HepG2 (cell line): ENCODE measurements around the gene TUBG1. TPM values are rescaled to one million over a fixed set of nuclear protein-coding genes. Genes with fewer than 3 reads are reported as not detected.

Experiments
- CREBL2 ChIP-seq: sonication (generic); formaldehyde crosslinking; IDR thresholded peaks from 2 replicates; pipeline ENCODE4 v1.8.1; 2023; ENCODE audit warnings: missing genetic modification reagents, mild to moderate bottlenecking, borderline replicate concordance
- FOXJ3 ChIP-seq: sonication (generic); formaldehyde crosslinking; IDR thresholded peaks from 2 replicates; pipeline ENCODE4 v1.4.0; 2020; ENCODE audit warnings: missing genetic modification reagents, mild to moderate bottlenecking, borderline replicate concordance
- GATAD2A ChIP-seq: IDR thresholded peaks from 2 replicates; pipeline ENCODE4 v1.6.1; 2016
- HMGXB3 ChIP-seq: sonication (generic); formaldehyde crosslinking; IDR thresholded peaks from 2 replicates; pipeline ENCODE4 v1.4.0; 2020; ENCODE audit warnings: missing genetic modification reagents, borderline replicate concordance
- IRF2 ChIP-seq: IDR thresholded peaks from 2 replicates; pipeline ENCODE4 v1.6.1; 2018; ENCODE audit warnings: missing genetic modification reagents, missing compliant biosample characterization
- MXD4 ChIP-seq: IDR thresholded peaks from 2 replicates; pipeline ENCODE4 v1.6.1; 2016; ENCODE audit warnings: mild to moderate bottlenecking, missing biosample characterization, missing genetic modification reagents
- SALL1 ChIP-seq: sonication (generic); formaldehyde crosslinking; IDR thresholded peaks from 2 replicates; pipeline ENCODE4 v1.8.0; 2022; ENCODE audit warnings: mild to moderate bottlenecking, missing genetic modification reagents
- SMARCE1 ChIP-seq: fragments of 450-650 bp; IDR thresholded peaks from 2 replicates; pipeline ENCODE4 v1.6.1; 2017; ENCODE audit warnings: borderline replicate concordance
- SP2 ChIP-seq: sonication (generic); formaldehyde crosslinking; IDR thresholded peaks from 2 replicates; pipeline ENCODE4 v1.5.1; 2020; ENCODE audit warnings: mild to moderate bottlenecking, missing genetic modification reagents
- SRY ChIP-seq: sonication (generic); formaldehyde crosslinking; IDR thresholded peaks from 2 replicates; pipeline ENCODE4 v1.8.0; 2022; ENCODE audit warnings: mild to moderate bottlenecking, missing genetic modification reagents
- TEAD3 ChIP-seq: optimal IDR thresholded peaks from 2 replicates; pipeline ENCODE3; 2016; ENCODE audit warnings: borderline replicate concordance
- ZBTB39 ChIP-seq: sonication (generic); formaldehyde crosslinking; IDR thresholded peaks from 2 replicates; pipeline ENCODE4 v1.5.0; 2020; ENCODE audit warnings: missing genetic modification reagents
- ZBTB7B ChIP-seq: sonication (generic); formaldehyde crosslinking; IDR thresholded peaks from 2 replicates; pipeline ENCODE4 v1.4.0; 2020; ENCODE audit warnings: missing genetic modification reagents
- ZFP62 ChIP-seq: sonication (generic); formaldehyde crosslinking; IDR thresholded peaks from 2 replicates; pipeline ENCODE4 v1.4.0; 2020; ENCODE audit warnings: missing genetic modification reagents
- ZKSCAN1 ChIP-seq: fragments of 150-350 bp; IDR thresholded peaks from 2 replicates; pipeline ENCODE4 v1.6.1; 2014; ENCODE audit warnings: low read length
- ZNF34 ChIP-seq: sonication (generic); formaldehyde crosslinking; IDR thresholded peaks from 2 replicates; pipeline ENCODE4 v1.4.0; 2020; ENCODE audit warnings: mild to moderate bottlenecking, missing genetic modification reagents, borderline replicate concordance
- ZNF614 ChIP-seq: IDR thresholded peaks from 2 replicates; pipeline ENCODE4 v1.6.1; 2018; ENCODE audit warnings: missing biosample characterization, missing genetic modification reagents, inconsistent platforms, borderline replicate concordance
- polyA plus RNA-seq, 8 experiments: library from polyadenylated mRNA; depleted of rRNA in 3 of 8; stranded (reverse) in 7 of 8; unstranded in 1 of 8; fragments of >200 nt; fragmentation: Illumina TruSeq in 4 of 8; extraction: Trizol in 4 of 8; gene quantifications; 2 replicates each; pipeline versions ENCODE4 v1.2.1 to v1.2.3, GENCODE V29; 2011 to 2016; ENCODE audit warnings: low read depth in 4 of 8, missing spikeins in 1 of 8, mixed read lengths in 1 of 8; ENCODE audit not compliant: insufficient read depth in 1 of 8
- total RNA-seq, 5 experiments: library from RNA; depleted of rRNA; stranded (reverse); fragments of >200 nt; fragmentation: Illumina TruSeq; extraction: Trizol; gene quantifications; 2 replicates each; pipeline ENCODE4 v1.2.3, GENCODE V29; 2016; ENCODE audit warnings: low read depth in 1 of 5
- TF ChIP-seq, protein P1 (sequence below): sonication (generic); formaldehyde crosslinking; IDR thresholded peaks from 2 replicates; pipeline ENCODE4 v1.4.0; 2020; ENCODE audit warnings: mild to moderate bottlenecking, low read depth, missing genetic modification reagents

The TUBG1 gene
- total and polyA plus RNA-seq, 2 of the 13 experiments (the other 11 are each of a cell fraction or from before 2014, with no cell fraction given), result 74.1 to 137 TPM

DNA sequence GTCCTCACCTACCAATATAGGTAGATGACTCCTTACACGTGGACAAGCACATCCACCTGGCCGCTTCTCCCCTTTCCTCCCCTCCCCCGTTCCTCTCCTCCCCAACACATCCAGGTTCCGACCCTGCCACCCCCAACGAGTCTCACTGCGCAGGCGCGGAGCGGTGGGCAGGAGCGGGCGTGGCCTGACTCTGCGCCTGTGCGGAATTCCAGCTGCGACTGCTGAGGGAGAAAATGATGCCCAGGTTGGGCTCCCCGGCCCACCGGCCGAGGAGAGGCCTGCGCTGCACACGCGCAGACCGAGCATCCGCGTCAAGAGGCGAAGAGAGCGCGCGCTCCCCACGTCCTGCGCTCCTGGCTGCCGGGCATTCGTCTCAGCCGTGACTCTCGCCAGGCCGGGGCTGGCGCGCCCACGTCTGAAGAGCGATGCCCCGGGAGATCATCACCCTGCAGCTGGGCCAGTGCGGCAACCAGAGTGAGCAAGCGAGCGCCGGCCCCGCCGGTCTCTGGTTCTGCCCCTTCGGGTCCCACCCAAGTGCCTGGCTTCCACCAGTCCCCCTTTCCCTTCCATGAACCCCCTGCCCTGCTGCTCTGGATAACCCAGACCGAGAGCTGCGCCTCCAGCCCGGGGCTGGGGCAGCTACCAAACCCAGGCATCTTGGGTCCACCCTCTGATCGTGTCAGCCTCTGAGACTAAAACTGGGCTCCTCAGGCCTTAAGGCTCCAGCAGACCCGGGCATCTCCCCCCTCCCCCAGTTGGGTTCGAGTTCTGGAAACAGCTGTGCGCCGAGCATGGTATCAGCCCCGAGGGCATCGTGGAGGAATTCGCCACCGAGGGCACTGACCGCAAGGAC is 49.8 kb downstream of the TUBG1 start, which contains the start of gene TUBG2 (continued):
- TF ChIP-seq ZBTB39 (CRISPR knock-in tag), result no peak
- TF ChIP-seq, protein P1, sequence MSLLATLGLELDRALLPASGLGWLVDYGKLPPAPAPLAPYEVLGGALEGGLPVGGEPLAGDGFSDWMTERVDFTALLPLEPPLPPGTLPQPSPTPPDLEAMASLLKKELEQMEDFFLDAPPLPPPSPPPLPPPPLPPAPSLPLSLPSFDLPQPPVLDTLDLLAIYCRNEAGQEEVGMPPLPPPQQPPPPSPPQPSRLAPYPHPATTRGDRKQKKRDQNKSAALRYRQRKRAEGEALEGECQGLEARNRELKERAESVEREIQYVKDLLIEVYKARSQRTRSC, result no peak
- TF ChIP-seq TEAD3 (CRISPR knock-in tag), result peak; percentile 95
- peak; percentile 70; the same call in 1 of the 2 replicates for TF ChIP-seq CREBL2 (CRISPR knock-in tag)
- no peak; the same call in 1 of the 2 replicates for TF ChIP-seq HMGXB3 (CRISPR knock-in tag)
- TF ChIP-seq IRF2 (CRISPR knock-in tag), result peak; percentile 49; the same call in 1 of the 2 replicates
- no peak for TF ChIP-seq ZKSCAN1
- peak; percentile 85; the same call in 1 of the 2 replicates for TF ChIP-seq ZNF614 (CRISPR knock-in tag)
- no peak for TF ChIP-seq SP2 (CRISPR knock-in tag)
- peak; percentile 76; the same call in 1 of the 2 replicates for TF ChIP-seq MXD4
- TF ChIP-seq FOXJ3 (CRISPR knock-in tag), result no peak
- no peak for TF ChIP-seq ZNF34 (CRISPR knock-in tag)
- no peak; the same call in 1 of the 2 replicates for TF ChIP-seq ZBTB7B (CRISPR knock-in tag)
- TF ChIP-seq GATAD2A (CRISPR knock-in tag), result peak; percentile 34; the same call in 1 of the 2 replicates
- no peak for TF ChIP-seq ZFP62 (CRISPR knock-in tag)
- TF ChIP-seq SMARCE1, result no peak
- TF ChIP-seq SRY (CRISPR knock-in tag), result no peak
- TF ChIP-seq SALL1, result peak; percentile 78
